HCT116 (cell line): ENCODE results near the gene ADGRV1. TPM values are rescaled to one million over a fixed set of nuclear protein-coding genes. Genes with fewer than 3 reads are reported as not detected.

Experiments used
- ATAC-seq: fragments of 200-7000 bp; cut with Tn5 transposase; 2 replicates; pipeline ENCODE4 v1.9.1; 2020; ENCODE audit warnings: mild to moderate bottlenecking, moderate library complexity
- BruUV-seq: library from RNA; stranded (reverse); fragments of 400-500 nt; replicated peaks from 2 replicates; lab custom pipeline; 2021; lab: Mats Ljungman, UMichigan
- CTCF ChIA-PET: fragments of 300-600 bp; sonication (Branson Sonifier 250); formaldehyde crosslinking; loops from one replicate; lab custom pipeline; 2021; ENCODE audit warnings: antibody characterized with exemption; lab: Charles Lee
- POLR2A ChIA-PET: fragments of 300-600, 350-600 bp; sonication (Branson Sonifier 250); formaldehyde crosslinking; loops from one replicate; lab custom pipeline; 2021; ENCODE audit warnings: antibody characterized with exemption; lab: Charles Lee
- RAD21 ChIA-PET, 2 experiments: fragments of 300-600 bp; sonication (Branson Sonifier 250); formaldehyde crosslinking; loops; one replicate each; lab custom pipeline; 2023; ENCODE audit warnings: low total read pairs in 2 of 2; ENCODE audit not compliant: uncharacterized antibody in 2 of 2, unreplicated experiment in 2 of 2, low non-redundant PET in 1 of 2; lab: Charles Lee
- DNase-seq: peaks from one replicate; pipeline ENCODE4 v3.0.0-alpha.2; 2010; ENCODE audit warnings: low read depth, low spot score
- H2AFZ ChIP-seq: fragments of 200-600 bp; shearing (Covaris generic), sonication (generic); 2 replicates; pipeline ENCODE4 v1.6.1; 2017; ENCODE audit warnings: low read depth, mixed run types, mixed read lengths, antibody characterized with exemption, low read length; ENCODE audit not compliant: poor library complexity, severe bottlenecking
- H3K27ac ChIP-seq: 2 replicates; pipeline ENCODE4 v1.5.1; 2012; ENCODE audit warnings: low read depth, low read length
- H3K27me3 ChIP-seq: fragments of 200-600 bp; sonication (generic); 2 replicates; pipeline ENCODE4 v1.6.1; 2016; ENCODE audit warnings: mixed run types, low read length, mixed read lengths; ENCODE audit not compliant: insufficient read depth
- H3K36me3 ChIP-seq, 2 experiments: fragments of 200-500 bp in 1 of 2; fragments of 200-600 bp in 1 of 2; sonication (Bioruptor generic) in 1 of 2; sonication (generic) in 1 of 2; 2 replicates each; pipeline versions ENCODE4 v1.5.1 to v1.6.1; 2014 to 2016; ENCODE audit warnings: low read length in 2 of 2, inconsistent platforms in 1 of 2, mixed read lengths in 1 of 2, mixed run types in 1 of 2; ENCODE audit not compliant: insufficient read depth in 2 of 2, control insufficient read depth in 1 of 2
- H3K4me1 ChIP-seq, 2 experiments: fragments of 200-600 bp in 1 of 2; sonication (generic) in 1 of 2; 2 replicates each; pipeline versions ENCODE4 v1.5.1 to v1.6.1; 2012 to 2017; ENCODE audit warnings: low read length in 2 of 2, inconsistent platforms in 1 of 2, mild to moderate bottlenecking in 1 of 2, mixed read lengths in 1 of 2, mixed run types in 1 of 2, moderate library complexity in 1 of 2; ENCODE audit not compliant: insufficient read depth in 2 of 2, control insufficient read depth in 1 of 2
- H3K4me2 ChIP-seq: fragments of 200-600 bp; sonication (generic); 2 replicates; pipeline ENCODE4 v1.6.1; 2017; ENCODE audit warnings: mixed run types, low read length, mixed read lengths
- H3K4me3 ChIP-seq, 2 experiments: fragments of 200-600 bp in 1 of 2; sonication (generic) in 1 of 2; replicated peaks in 1 of 2; 2 replicates each; pipeline ENCODE4 v1.5.1; 2011 to 2016; ENCODE audit warnings: low read length in 2 of 2, control low read depth in 1 of 2, low read depth in 1 of 2, mild to moderate bottlenecking in 1 of 2, mixed read lengths in 1 of 2, mixed run types in 1 of 2
- H3K79me2 ChIP-seq: fragments of 200-600 bp; sonication (generic); 2 replicates; pipeline ENCODE4 v1.6.1; 2017; ENCODE audit warnings: mild to moderate bottlenecking, mixed run types, low read length, moderate library complexity, mixed read lengths; ENCODE audit not compliant: insufficient read depth
- H3K9ac ChIP-seq: fragments of 200-600 bp; sonication (generic); 2 replicates; pipeline ENCODE4 v1.6.1; 2016; ENCODE audit warnings: low read length, mixed read lengths
- H3K9me2 ChIP-seq: fragments of 200-600 bp; sonication (generic), shearing (Covaris generic); 2 replicates; pipeline ENCODE4 v1.6.1; 2017; ENCODE audit warnings: mixed run types, mild to moderate bottlenecking, moderate library complexity; ENCODE audit not compliant: insufficient read depth
- H3K9me3 ChIP-seq, 2 experiments: fragments of 200-500 bp in 1 of 2; fragments of 200-600 bp in 1 of 2; sonication (Bioruptor generic) in 1 of 2; sonication (generic) in 1 of 2; 2 replicates each; pipeline ENCODE4 v1.6.1; 2014 to 2017; ENCODE audit warnings: low read length in 2 of 2, mixed read lengths in 2 of 2, inconsistent platforms in 1 of 2, low read depth in 1 of 2, mild to moderate bottlenecking in 1 of 2, mixed run types in 1 of 2, moderate library complexity in 1 of 2; ENCODE audit not compliant: control insufficient read depth in 1 of 2, insufficient read depth in 1 of 2
- H4K20me1 ChIP-seq: fragments of 200-600 bp; sonication (generic), shearing (Covaris generic); 2 replicates; pipeline ENCODE4 v1.6.1; 2017; ENCODE audit warnings: mixed run types, mild to moderate bottlenecking, moderate library complexity; ENCODE audit not compliant: insufficient read depth
- ATF3 ChIP-seq: IDR thresholded peaks from 2 replicates; pipeline ENCODE4 v1.6.1; 2012
- EGR1 ChIP-seq: IDR thresholded peaks from 2 replicates; pipeline ENCODE4 v1.6.1; 2012; ENCODE audit warnings: low read depth
- EZH2 ChIP-seq: fragments of 200-600 bp; sonication (generic); IDR thresholded peaks from 2 replicates; pipeline ENCODE4 v1.6.1; 2017; ENCODE audit warnings: antibody characterized with exemption, mixed run types
- JUND ChIP-seq: IDR thresholded peaks from 2 replicates; pipeline ENCODE4 v1.6.1; 2012
- MAX ChIP-seq: IDR thresholded peaks from 2 replicates; pipeline ENCODE4 v1.6.1; 2012
- POLR2A ChIP-seq: IDR thresholded peaks from 2 replicates; pipeline ENCODE4 v1.7.0; 2011; ENCODE audit warnings: borderline replicate concordance; ENCODE audit not compliant: insufficient read depth, insufficient read length; ENCODE audit errors: extremely low read depth
- POLR2AphosphoS5 ChIP-seq: IDR thresholded peaks from 2 replicates; pipeline ENCODE4 v1.6.1; 2011; ENCODE audit warnings: mild to moderate bottlenecking, low read depth, low read length, moderate library complexity
- SIN3A ChIP-seq: IDR thresholded peaks from 2 replicates; pipeline ENCODE4 v1.6.1; 2012; ENCODE audit warnings: low read depth
- SRF ChIP-seq: IDR thresholded peaks from 2 replicates; pipeline ENCODE4 v1.6.1; 2012; ENCODE audit warnings: low read depth
- TCF7L2 ChIP-seq: IDR thresholded peaks from 2 replicates; pipeline ENCODE4 v1.7.0; 2011; ENCODE audit warnings: borderline replicate concordance, inconsistent platforms; ENCODE audit not compliant: insufficient read depth, insufficient read length; ENCODE audit errors: extremely low read depth
- ZBTB33 ChIP-seq: IDR thresholded peaks from 2 replicates; pipeline ENCODE4 v1.6.1; 2011; ENCODE audit warnings: mild to moderate bottlenecking, low read length, moderate library complexity; ENCODE audit not compliant: insufficient replicate concordance; ENCODE audit errors: extremely low read depth
- ZFX ChIP-seq: fragments of 450-650 bp; IDR thresholded peaks from 2 replicates; pipeline ENCODE4 v1.6.1; 2017
- intact Hi-C: fragments of 100-400 bp; cut with micrococcal nuclease; formaldehyde crosslinking; loops from 2 replicates; pipeline ENCODE4 v1.10.0; 2022
- total RNA-seq: library from RNA; stranded (reverse); gene quantifications from one replicate; pipeline ENCODE4 v1.2.1, GENCODE V29; 2021; ENCODE audit not compliant: unreplicated experiment
- TF ChIP-seq, protein P1 (sequence below): IDR thresholded peaks from 2 replicates; pipeline ENCODE4 v1.6.1; 2012; ENCODE audit warnings: low read depth

Gene ADGRV1
- total RNA-seq, 1 experiment from 2014 or later = 6.0 TPM

DNA sequence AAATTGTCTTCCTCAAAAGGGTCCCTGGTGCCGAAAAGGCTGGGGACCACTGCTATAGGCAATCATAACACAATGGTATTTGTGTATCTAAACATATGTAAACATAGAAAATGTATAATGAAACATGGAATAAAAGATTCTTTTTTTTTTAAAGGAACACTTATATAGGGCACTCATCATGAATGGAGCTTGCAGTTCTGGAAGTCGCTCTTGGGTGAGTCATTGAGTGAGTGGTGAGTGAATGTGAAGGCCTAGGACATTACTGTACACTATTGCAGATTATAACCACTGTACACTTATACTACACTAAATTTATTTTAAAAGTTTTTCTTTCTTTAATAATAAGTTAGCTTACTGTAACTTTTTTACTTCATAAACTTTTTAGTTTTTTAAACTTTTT, 648.1 kb downstream of the ADGRV1 start:
- Histone ChIP-seq H3K9me3 (no peaks in the 10 kb centered on the region), H3K9ac (no peak overlapping the region), H2AFZ (no peak overlapping the region), H3K27ac (no peak overlapping the region)
- no TSS peak for BruUV-seq
- TF ChIP-seq POLR2A (no peak), SRF (no peak), MAX (no peak), JUND (no peak), ATF3 (no peak), ZBTB33 (no peak), TCF7L2 (no peak), EZH2 (no peak), EGR1 (no peak), POLR2AphosphoS5 (no peak), ZFX (no peak), SIN3A (no peak)
- TF ChIP-seq, protein P1, sequence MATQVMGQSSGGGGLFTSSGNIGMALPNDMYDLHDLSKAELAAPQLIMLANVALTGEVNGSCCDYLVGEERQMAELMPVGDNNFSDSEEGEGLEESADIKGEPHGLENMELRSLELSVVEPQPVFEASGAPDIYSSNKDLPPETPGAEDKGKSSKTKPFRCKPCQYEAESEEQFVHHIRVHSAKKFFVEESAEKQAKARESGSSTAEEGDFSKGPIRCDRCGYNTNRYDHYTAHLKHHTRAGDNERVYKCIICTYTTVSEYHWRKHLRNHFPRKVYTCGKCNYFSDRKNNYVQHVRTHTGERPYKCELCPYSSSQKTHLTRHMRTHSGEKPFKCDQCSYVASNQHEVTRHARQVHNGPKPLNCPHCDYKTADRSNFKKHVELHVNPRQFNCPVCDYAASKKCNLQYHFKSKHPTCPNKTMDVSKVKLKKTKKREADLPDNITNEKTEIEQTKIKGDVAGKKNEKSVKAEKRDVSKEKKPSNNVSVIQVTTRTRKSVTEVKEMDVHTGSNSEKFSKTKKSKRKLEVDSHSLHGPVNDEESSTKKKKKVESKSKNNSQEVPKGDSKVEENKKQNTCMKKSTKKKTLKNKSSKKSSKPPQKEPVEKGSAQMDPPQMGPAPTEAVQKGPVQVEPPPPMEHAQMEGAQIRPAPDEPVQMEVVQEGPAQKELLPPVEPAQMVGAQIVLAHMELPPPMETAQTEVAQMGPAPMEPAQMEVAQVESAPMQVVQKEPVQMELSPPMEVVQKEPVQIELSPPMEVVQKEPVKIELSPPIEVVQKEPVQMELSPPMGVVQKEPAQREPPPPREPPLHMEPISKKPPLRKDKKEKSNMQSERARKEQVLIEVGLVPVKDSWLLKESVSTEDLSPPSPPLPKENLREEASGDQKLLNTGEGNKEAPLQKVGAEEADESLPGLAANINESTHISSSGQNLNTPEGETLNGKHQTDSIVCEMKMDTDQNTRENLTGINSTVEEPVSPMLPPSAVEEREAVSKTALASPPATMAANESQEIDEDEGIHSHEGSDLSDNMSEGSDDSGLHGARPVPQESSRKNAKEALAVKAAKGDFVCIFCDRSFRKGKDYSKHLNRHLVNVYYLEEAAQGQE = no peak
- TF ChIP-seq, all 23 proteins: peak for 0
- Histone ChIP-seq H3K79me2 (no peaks in the 10 kb centered on the region), H3K4me2 (no peak overlapping the region), H3K36me3 (no peaks in the 10 kb centered on the region), H3K27me3 (no peaks in the 10 kb centered on the region), H3K4me3 (no peak overlapping the region), H3K9me2 (no peaks in the 10 kb centered on the region), H3K4me1 (no peaks in the 10 kb centered on the region), H4K20me1 (no peaks in the 10 kb centered on the region)
- DNase-seq (no peak), ATAC-seq (no peak)
- POLR2A ChIA-PET = no interaction called here
- intact Hi-C loops = no loop called here
- RAD21 ChIA-PET = no interaction called here
- CTCF ChIA-PET = interaction anchor here (0.9 to 1.1 kb wide), 3 partner anchors 13 to 341 kb away, joined by 3 read pairs; no protein-coding TSS in a partner anchor
